HepG2 (cell line): ENCODE measurements around the gene MAPK8IP1.

Source experiments
- ATF3 ChIP-seq: sonication (generic); formaldehyde crosslinking; IDR thresholded peaks from 2 replicates; pipeline ENCODE4 v1.4.0; 2020; ENCODE audit warnings: missing genetic modification reagents
- CTCF ChIP-seq: sonication (generic); formaldehyde crosslinking; IDR thresholded peaks from 2 replicates; pipeline ENCODE4 v1.5.0; 2020; ENCODE audit warnings: mild to moderate bottlenecking, missing genetic modification reagents, moderate library complexity
- JUNB ChIP-seq: sonication (generic); formaldehyde crosslinking; IDR thresholded peaks from 2 replicates; pipeline ENCODE4 v1.8.0; 2022; ENCODE audit warnings: missing genetic modification reagents, mild to moderate bottlenecking, borderline replicate concordance
- POLR2AphosphoS5 ChIP-seq: IDR thresholded peaks from 2 replicates; pipeline ENCODE4 v1.6.1; 2012; ENCODE audit warnings: low read depth, low read length
- RNF219 ChIP-seq: sonication (generic); formaldehyde crosslinking; IDR thresholded peaks from 2 replicates; pipeline ENCODE4 v1.5.0; 2020; ENCODE audit warnings: mild to moderate bottlenecking, missing genetic modification reagents
- SMAD3 ChIP-seq: sonication (generic); formaldehyde crosslinking; IDR thresholded peaks from 2 replicates; pipeline ENCODE4 v1.4.0; 2020; ENCODE audit warnings: missing genetic modification reagents
- SRF ChIP-seq: IDR thresholded peaks from 2 replicates; pipeline ENCODE4 v1.6.1; 2011; ENCODE audit warnings: mild to moderate bottlenecking, low read depth, low read length, moderate library complexity
- YY1 ChIP-seq: IDR thresholded peaks from 2 replicates; pipeline ENCODE4 v1.6.1; 2011; ENCODE audit warnings: low read length, low read depth, moderate library complexity, mild to moderate bottlenecking; ENCODE audit not compliant: insufficient read depth, insufficient replicate concordance
- ZBTB49 ChIP-seq: sonication (generic); formaldehyde crosslinking; IDR thresholded peaks from 2 replicates; pipeline ENCODE4 v1.4.0; 2020; ENCODE audit warnings: missing genetic modification reagents, borderline replicate concordance

GRCh38 chr11:45901626-45902025 lies 16.2 kb downstream of the MAPK8IP1 start:
- TF ChIP-seq POLR2AphosphoS5: no peak
- no peak for TF ChIP-seq ZBTB49
- TF ChIP-seq CTCF: no peak
- no peak for TF ChIP-seq ATF3 (CRISPR knock-in tag)
- TF ChIP-seq YY1: no peak
- TF ChIP-seq SRF: no peak
- no peak for TF ChIP-seq RNF219 (CRISPR knock-in tag)
- TF ChIP-seq JUNB (CRISPR knock-in tag): no peak
- no peak for TF ChIP-seq SMAD3 (CRISPR knock-in tag)
